ENCODE results near the gene ZBTB11.
"Not testable (repeated sequence)": the region's sequence is repeated elsewhere in the genome, so short reads cannot be mapped to it uniquely, and the experiment has no call there.

Gene ZBTB11

DNA sequence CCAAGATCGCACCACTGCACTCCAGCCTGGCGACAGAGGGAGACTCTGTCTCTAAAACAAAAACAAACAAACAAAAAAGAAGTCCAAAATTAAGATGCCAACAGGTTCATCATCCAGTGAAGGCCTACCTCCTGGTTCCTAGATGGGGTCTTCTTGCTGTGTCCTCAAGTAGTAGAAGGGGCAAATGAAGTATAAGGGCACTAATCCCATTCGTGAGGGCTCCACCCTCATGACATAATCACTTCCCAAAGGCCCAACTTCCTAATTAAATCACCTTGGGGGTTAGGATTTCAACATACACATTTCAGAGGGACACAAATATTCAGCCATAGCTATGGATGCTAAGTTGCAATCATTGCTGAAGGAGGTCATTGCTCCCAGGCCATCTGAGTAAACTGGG, 57.2 kb downstream of the ZBTB11 start:
- DNase-seq (ENCODE audit: low read depth in 2 of 3, low spot score in 1 of 3) = no peak

DNA sequence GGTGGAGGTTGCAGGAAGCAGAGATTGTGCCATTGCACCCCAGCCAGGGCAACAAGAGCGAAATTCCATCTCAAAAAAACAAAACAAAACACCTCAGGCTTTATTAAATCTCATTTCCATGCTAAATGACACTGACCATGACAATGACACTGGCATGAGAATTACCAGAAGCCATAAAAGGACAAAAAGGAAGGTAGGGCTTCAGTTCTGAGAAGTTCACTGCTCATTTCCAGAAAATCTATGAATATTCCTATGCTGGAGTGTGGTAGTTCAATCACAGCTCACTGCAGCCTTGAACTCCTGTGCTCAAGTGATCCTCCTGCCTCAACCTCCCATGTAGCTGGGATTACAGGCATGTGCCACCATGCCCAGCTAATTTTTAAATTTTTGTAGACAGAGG, 58.2 kb downstream of the ZBTB11 start:
- no peak for DNase-seq (ENCODE audit: low read depth in 2 of 3, low spot score in 1 of 3)

DNA sequence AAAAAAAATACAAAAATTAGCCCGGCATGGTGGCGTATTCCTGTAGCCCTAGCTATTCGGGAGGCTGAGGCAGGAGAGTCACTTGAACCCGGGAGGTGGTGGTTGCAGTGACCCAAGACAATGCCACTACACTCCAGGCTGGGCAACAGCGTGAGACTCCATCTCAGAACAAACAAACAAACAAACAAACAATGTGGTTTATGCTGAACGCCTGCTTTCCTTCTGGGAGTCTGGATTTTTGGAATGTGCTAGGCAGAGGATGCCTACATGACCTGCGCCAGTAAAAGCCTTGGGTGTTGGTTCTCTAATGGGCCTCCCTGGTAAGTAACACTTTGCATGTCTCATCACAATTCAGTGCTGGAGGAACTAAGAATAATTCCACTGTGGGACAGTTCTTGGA, 59.5 kb downstream of the ZBTB11 start:
- no peak for DNase-seq (ENCODE audit: low read depth in 2 of 3, low spot score in 1 of 3)

- no peak for DNase-seq (ENCODE audit: low read depth in 2 of 3, low spot score in 1 of 3)
Measured at GRCh38 chr3:101615525-101615924, 61.4 kb downstream of the ZBTB11 start.

- not testable (repeated sequence) for DNase-seq (ENCODE audit: low read depth in 2 of 3, low spot score in 1 of 3)
Measured at GRCh38 chr3:101613014-101613413, 63.9 kb downstream of the ZBTB11 start.

GRCh38 chr3:101611023-101611422, 65.9 kb downstream of the ZBTB11 start:
- DNase-seq (ENCODE audit: low read depth in 2 of 3, low spot score in 1 of 3) = no peak

DNA sequence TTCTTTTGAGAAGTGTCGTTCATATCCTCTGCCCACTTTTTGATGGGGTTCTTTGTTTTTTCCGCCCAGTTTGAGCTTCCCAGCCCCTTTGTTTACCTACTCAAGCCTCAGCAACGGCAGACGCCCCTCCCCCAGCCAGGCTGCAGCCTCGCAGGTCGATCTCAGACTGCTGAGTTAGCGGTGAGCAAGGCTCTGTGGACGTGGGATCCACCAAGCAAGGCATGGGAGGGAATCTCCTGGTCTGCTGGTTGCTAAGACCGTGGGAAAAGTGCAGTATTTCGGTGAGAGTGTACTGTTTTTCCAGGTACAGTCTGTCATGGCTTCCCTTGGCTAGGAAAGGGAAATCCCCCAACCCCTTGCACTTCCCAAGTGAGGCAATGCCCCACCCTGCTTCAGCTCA, 71.5 kb downstream of the ZBTB11 start:
- DNase-seq (ENCODE audit: low read depth in 2 of 3, low spot score in 1 of 3) = not testable (repeated sequence)

GRCh38 chr3:101603184-101603583, 73.7 kb downstream of the ZBTB11 start:
- no peak for DNase-seq (ENCODE audit: low read depth in 2 of 3, low spot score in 1 of 3)

GRCh38 chr3:101602731-101603130, 74.2 kb downstream of the ZBTB11 start:
- no peak for DNase-seq (ENCODE audit: low read depth in 2 of 3, low spot score in 1 of 3)

Data from stimulated activated CD4-positive, alpha-beta T cell treated with anti-CD3 and anti-CD28 coated beads, Interleukin-12 subunit alpha, Interleukin-12 subunit beta, amount 100 ng/mL, for 48 hours (primary cell).